Stimulated activated CD8-positive, alpha-beta memory T cell treated with anti-CD3 and anti-CD28 coated beads, Interleukin-4, amount 100 ng/mL, for 4 hours (primary cell): ENCODE measurements around the gene CSF1.

Experiments
- DNase-seq, 2 donors: peaks; one replicate each; pipeline ENCODE4 v3.0.0-alpha.2; 2020; ENCODE audit warnings: low read depth in 2 of 2, low spot score in 1 of 2

The CSF1 gene

GRCh38 chr1:109882288-109883245 lies 28.1 kb upstream of the CSF1 start:
- DNase-seq, result no peak

GRCh38 chr1:109883248-109883955 lies 27.2 kb upstream of the CSF1 start:
- no peak for DNase-seq

- DNase-seq, result no peak
Measured at GRCh38 chr1:109884242-109884891, 26.3 kb upstream of the CSF1 start.

DNA sequence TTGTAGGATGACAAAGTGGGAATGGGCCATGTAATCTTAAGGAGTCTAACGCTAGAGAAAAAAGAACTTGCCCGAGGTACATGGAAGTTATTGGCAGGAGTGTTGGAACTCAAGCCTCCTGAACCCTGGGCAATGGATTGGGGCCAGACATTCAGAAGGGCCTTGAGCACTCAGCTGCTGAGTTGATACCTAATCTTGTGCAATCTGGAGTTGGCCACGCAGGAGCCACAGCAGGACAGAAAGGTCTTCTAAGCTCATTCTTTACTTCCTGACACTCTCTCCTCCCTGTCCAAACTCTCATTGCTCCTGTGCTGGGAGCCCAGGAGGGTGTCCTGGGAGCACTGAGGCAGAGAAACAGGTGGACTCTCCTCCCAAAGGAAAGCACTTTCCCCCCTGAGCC lies 25.1 kb upstream of the CSF1 start:
- DNase-seq, result no peak

- DNase-seq, result no peak
Measured at GRCh38 chr1:109886827-109887226, 23.8 kb upstream of the CSF1 start.

GRCh38 chr1:109887271-109887670 lies 23.4 kb upstream of the CSF1 start:
- no peak for DNase-seq

- no peak for DNase-seq
Measured at GRCh38 chr1:109887884-109888283, 22.8 kb upstream of the CSF1 start.

DNA sequence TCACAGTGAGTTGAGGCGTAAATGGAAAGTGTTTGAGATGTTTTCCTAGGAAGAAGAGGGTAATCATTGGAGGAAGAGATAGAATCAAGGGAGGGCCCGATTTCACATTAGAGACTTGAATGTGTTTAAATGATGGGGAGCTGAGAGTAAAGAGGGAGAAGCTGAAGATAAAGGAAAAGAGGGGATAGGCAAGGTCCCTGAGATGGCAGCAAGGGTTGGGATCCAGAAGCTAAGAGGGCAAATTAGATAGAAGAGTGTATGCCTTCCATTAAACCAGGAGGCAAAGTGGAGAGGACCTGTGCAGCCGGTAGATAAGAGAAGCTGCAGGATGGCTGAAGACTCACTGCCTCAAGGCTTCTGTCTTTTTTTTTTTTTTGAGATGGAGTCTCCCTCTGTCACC lies 21.6 kb upstream of the CSF1 start:
- no peak for DNase-seq

- peak; percentile 27 to 43 for DNase-seq
Measured at GRCh38 chr1:109890115-109890953, 20.3 kb upstream of the CSF1 start.

- no peak for DNase-seq
Measured at GRCh38 chr1:109891930-109892329, 18.7 kb upstream of the CSF1 start.

DNA sequence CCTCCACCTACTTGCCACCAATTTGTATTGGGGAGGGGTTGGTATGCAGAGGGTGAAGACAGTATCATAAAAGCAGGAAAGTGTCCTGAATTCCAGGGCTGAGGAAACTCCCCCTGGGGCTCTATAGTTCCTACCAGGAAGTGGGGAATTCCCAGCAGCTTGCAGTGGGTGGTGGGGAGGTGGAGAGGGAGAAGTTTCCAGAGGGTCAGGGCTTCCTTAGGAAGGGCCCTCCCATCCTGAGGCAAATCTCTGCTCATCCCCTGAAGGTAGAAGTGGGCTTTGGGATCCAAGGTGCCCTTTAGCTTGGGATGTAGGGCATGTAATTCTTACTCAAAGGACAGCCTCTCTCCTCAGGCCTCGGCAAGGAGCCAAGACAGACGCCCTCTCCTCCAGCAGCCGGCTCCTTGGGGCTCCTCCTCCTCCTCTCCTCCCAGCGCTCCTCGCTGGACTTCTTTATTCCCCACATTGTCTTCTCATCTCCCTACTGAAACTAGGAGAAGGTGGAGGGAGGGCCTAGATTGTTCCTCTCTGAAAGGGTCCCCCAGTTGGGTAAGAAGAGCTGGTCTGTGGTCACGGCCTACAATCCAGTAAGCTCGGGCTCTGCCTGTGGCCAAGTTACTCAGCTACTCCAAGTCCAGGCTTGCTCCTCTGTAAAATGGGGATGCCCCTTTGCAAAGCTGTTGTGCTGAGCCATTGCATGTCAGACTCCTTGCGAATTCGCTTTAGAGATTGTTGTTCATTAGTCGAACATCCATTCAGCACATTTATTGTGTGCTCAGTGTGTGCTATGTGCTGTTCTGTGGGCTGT lies 17.9 kb upstream of the CSF1 start:
- DNase-seq, result no peak

DNA sequence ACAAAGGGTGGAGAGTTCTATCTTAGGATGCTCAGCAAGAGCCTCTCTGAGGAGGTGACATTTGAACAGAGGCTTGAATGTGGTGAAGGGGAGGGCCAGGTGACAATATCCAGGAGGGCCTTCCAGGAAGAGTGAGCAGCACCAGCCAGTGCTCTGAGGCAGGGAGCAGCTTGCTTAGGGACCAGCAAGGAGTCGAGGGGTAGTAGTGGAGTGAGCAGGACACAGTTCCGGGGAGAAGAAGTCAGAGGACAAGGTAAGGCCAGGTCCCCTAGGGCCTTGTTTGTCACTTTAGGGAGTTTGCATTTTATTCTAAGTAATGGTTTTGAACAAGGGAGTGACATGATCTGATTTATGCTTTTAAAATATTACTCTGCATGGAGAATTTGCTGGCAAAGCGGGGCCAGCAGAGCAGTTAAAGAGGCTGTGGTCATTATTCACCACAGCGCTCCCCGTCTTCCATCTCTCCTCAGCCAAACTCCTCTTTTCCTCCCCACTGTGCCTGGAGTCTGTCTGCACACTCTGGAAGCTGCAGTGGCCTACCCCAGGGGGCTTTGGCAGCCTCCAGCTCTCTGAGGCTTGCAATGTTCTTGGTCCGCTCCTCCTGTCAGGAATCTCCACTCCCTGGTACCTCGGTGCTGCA lies 17.0 kb upstream of the CSF1 start:
- DNase-seq, result no peak

DNA sequence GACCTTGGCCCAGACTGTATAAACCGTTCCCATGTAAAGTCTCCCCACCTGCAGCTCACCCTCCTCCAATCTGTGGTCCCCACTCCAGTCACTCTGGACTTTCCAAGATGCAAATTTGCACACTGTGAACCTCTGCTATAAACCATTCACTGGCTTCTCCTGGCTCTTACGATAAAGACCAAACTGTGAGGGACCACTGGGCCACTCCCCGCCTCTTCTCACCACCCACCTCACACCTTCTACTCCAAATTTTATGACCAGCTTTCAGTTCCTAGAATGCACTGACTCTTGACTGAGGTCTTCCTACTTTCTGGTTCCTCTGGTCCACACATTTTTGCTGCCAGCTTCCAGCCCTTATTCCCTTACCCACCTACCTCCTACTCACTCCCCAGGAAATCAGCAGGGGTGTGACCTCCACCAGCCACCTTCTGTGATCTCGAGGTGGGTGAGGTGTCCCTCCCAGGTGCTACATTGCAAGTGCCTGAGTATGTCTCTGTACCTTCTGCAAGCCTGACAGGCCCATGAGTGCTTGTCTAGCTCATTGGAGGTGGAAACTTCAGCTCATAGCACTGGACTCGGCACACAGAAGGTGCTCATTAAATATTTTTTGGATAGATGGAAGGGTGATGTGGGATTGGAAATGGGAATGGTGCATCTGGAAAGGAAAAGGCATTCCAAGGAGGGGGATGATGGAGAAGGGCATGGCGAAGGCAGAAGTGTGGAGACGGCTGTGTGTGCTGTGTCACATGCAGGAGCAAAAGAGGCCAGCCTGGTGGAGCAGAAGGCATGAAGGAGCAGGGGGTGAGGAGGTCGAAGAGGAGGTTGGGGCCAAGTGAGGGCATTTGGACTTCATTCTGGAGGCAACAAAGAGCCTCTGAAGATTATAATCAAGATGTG lies 15.6 kb upstream of the CSF1 start:
- DNase-seq, result no peak

DNA sequence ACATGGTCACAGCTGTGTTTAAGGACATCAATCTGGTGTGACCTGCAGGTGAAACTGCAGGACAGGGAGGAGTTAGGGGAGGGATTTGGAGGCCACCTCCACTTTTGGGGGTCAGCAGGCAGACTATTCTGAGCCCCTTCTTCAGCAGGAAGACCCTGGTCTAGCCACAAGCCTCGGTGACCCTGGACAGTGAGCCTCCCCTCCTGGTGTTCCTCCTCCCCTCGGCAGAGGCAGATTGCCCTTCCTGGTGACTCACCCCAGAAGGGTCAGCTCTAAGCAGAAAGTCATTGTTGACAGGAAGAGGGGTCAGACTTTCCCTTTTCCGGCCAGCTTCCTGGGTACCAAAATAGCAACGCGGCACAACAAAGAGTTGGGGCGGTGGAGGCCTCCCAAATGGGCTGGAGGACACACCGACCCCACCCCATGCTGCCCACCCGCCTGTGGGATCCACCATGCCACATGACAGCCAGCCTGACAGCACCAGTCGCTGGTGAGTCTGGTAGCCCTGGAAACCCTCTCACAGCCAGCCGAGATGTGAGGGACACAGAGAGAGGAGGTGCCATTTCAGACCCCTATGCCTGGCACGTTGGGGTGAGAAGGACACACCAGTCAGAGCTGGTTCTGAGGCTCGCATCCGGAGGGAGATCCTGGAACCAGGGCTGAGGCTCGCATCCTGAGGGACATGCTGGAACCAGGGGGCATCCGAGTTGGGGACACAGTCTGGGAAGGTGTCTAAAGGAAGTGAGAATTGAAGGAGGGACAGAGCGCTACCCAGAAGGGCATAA lies 14.7 kb upstream of the CSF1 start:
- no peak for DNase-seq

GRCh38 chr1:109896681-109897080 lies 14.0 kb upstream of the CSF1 start:
- DNase-seq, result no peak

- no peak for DNase-seq
Measured at GRCh38 chr1:109897259-109897955, 13.2 kb upstream of the CSF1 start.

DNA sequence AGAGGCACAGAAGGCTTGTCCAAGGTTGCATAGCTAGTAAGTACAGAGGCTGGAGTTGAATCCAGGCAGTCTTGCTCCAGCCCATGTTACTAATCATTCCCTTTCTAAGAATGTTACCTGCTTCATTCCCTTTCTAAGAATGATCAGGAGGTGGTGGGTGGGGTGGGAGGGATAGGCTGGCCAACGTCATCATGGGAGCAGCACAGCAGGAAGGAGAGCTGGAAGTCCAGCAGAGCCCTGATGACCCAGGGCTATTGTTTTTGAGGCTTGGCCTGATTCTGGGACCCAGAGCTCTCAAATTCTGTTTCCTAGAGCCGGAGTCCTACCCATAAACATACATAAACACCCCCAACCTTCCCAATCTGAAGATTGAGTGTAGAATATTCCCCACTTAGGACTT lies 11.8 kb upstream of the CSF1 start:
- no peak for DNase-seq
